DOHH2 (cell line): ENCODE results near the gene CTTNBP2.

ENCODE experiments used
- H3F3A ChIP-seq: fragments of 200-600 bp; sonication (generic), shearing (Covaris generic); 2 replicates; pipeline ENCODE4 v1.6.0; 2016; ENCODE audit warnings: antibody characterized with exemption, mild to moderate bottlenecking; ENCODE audit not compliant: control insufficient read depth, insufficient read depth
- H3K27ac ChIP-seq: fragments of 200-600 bp; sonication (generic); 2 replicates; pipeline ENCODE4 v1.5.1; 2014; ENCODE audit warnings: low read depth, mild to moderate bottlenecking, low read length, moderate library complexity
- H3K27me3 ChIP-seq: fragments of 200-600 bp; sonication (generic); 2 replicates; pipeline ENCODE4 v1.6.1; 2014; ENCODE audit warnings: mild to moderate bottlenecking, low read length, mixed read lengths; ENCODE audit not compliant: control insufficient read depth
- H3K36me3 ChIP-seq: fragments of 200-600 bp; sonication (generic); 2 replicates; pipeline ENCODE4 v1.6.1; 2014; ENCODE audit warnings: mild to moderate bottlenecking, low read length, moderate library complexity, mixed read lengths; ENCODE audit not compliant: control insufficient read depth
- H3K4me1 ChIP-seq: fragments of 200-600 bp; sonication (generic); 2 replicates; pipeline ENCODE4 v1.6.1; 2014; ENCODE audit warnings: mild to moderate bottlenecking, low read length, mixed read lengths; ENCODE audit not compliant: control insufficient read depth
- H3K4me2 ChIP-seq: fragments of 200-600 bp; sonication (generic); 2 replicates; pipeline ENCODE4 v1.6.0; 2014; ENCODE audit warnings: mild to moderate bottlenecking, low read length, moderate library complexity
- H3K4me3 ChIP-seq: fragments of 200-600 bp; sonication (generic); 2 replicates; pipeline ENCODE4 v1.5.1; 2014; ENCODE audit warnings: mild to moderate bottlenecking, low read length, mixed read lengths
- H3K79me2 ChIP-seq: fragments of 200-600 bp; sonication (generic); 2 replicates; pipeline ENCODE4 v1.6.1; 2014; ENCODE audit warnings: mild to moderate bottlenecking, low read length, mixed read lengths; ENCODE audit not compliant: control insufficient read depth
- H3K9me2 ChIP-seq: fragments of 200-600 bp; sonication (generic); replicated peaks from 2 replicates; pipeline ENCODE4 v1.6.1; 2014; ENCODE audit warnings: mild to moderate bottlenecking, low read length, mixed read lengths; ENCODE audit not compliant: control insufficient read depth
- H3K9me3 ChIP-seq: fragments of 200-600 bp; sonication (generic); 2 replicates; pipeline ENCODE4 v1.6.1; 2014; ENCODE audit warnings: antibody characterized with exemption, low read length, mixed read lengths; ENCODE audit not compliant: control insufficient read depth, insufficient read depth
- H4K20me1 ChIP-seq: fragments of 200-600 bp; sonication (generic); 2 replicates; pipeline ENCODE4 v1.6.0; 2014; ENCODE audit warnings: low read depth, mild to moderate bottlenecking, antibody characterized with exemption, low read length, moderate library complexity; ENCODE audit not compliant: control insufficient read depth, insufficient read depth
- EZH2phosphoT487 ChIP-seq: fragments of 200-600 bp; sonication (generic); IDR thresholded peaks from 2 replicates; pipeline ENCODE4 v1.6.1; 2017; ENCODE audit warnings: borderline replicate concordance, mild to moderate bottlenecking, antibody characterized with exemption, low read length, moderate library complexity, mixed read lengths
- TF ChIP-seq, protein P1 (sequence below): fragments of 200-600 bp; sonication (generic); IDR thresholded peaks from one replicate; pipeline ENCODE4 v1.5.1; 2014; ENCODE audit warnings: antibody characterized with exemption, mild to moderate bottlenecking, low read depth, low read length; ENCODE audit not compliant: poor library complexity, severe bottlenecking

CTTNBP2 gene

DNA sequence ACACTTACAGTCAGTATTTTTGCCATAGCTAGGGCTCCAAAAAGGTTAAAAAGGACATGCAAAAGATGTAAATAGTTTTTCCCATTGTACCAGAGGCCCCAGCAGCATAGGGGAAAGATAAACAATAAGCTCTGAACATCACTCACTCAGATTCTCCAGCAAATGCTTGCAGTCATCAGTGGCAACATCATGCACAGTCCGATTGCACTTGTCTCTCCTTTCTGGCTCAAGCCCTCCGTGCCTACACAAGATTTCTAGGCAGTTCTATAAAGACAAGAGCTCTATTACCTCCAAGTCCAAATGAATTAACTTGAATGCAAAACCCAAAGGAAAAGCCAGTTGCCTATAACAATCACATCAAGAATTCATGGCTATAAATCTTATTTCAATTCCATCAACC, 106.3 kb downstream of the CTTNBP2 start:
- Histone ChIP-seq H3K27ac (no peak overlapping the region), H3K4me3 (no peak overlapping the region), H3K4me1 (no peaks in the 10 kb centered on the region), H3K4me2 (no peak overlapping the region), H3K79me2 (no peaks in the 10 kb centered on the region), H3K27me3 (no peaks in the 10 kb centered on the region), H3K9me2 (no peaks in the 10 kb centered on the region), H3F3A (no peaks in the 10 kb centered on the region), H3K9me3 (no peaks in the 10 kb centered on the region), H4K20me1 (no peaks in the 10 kb centered on the region), H3K36me3 (no peaks in the 10 kb centered on the region)
- TF ChIP-seq, protein P1, sequence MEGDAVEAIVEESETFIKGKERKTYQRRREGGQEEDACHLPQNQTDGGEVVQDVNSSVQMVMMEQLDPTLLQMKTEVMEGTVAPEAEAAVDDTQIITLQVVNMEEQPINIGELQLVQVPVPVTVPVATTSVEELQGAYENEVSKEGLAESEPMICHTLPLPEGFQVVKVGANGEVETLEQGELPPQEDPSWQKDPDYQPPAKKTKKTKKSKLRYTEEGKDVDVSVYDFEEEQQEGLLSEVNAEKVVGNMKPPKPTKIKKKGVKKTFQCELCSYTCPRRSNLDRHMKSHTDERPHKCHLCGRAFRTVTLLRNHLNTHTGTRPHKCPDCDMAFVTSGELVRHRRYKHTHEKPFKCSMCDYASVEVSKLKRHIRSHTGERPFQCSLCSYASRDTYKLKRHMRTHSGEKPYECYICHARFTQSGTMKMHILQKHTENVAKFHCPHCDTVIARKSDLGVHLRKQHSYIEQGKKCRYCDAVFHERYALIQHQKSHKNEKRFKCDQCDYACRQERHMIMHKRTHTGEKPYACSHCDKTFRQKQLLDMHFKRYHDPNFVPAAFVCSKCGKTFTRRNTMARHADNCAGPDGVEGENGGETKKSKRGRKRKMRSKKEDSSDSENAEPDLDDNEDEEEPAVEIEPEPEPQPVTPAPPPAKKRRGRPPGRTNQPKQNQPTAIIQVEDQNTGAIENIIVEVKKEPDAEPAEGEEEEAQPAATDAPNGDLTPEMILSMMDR = no peak
- no peak for TF ChIP-seq EZH2phosphoT487

DNA sequence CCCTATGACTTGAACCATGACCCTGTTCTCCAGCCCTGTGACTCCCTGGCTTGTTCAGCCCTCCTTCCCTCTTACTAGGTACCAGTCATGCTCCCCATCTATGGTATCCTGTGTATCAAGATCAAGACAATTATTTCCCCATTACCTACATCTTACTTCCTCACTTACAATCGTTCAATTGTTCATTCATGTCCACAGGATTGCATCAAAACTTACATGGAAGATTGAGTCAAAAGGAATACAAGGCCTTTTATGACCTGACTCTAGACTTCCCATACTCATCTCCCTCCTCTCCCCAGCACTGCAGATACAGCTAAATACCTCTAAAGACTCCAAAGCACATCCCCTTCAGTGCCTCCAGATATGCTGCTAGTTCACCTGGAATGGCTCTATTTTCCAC, 109.2 kb downstream of the CTTNBP2 start:
- Histone ChIP-seq H3K79me2 (no peaks in the 10 kb centered on the region), H3K27me3 (no peaks in the 10 kb centered on the region), H3F3A (no peaks in the 10 kb centered on the region), H3K4me2 (no peak overlapping the region), H3K27ac (no peak overlapping the region), H3K4me1 (no peaks in the 10 kb centered on the region), H3K36me3 (no peaks in the 10 kb centered on the region), H3K9me3 (no peaks in the 10 kb centered on the region), H3K4me3 (no peak overlapping the region), H4K20me1 (no peaks in the 10 kb centered on the region), H3K9me2 (no peaks in the 10 kb centered on the region)
- TF ChIP-seq, protein P1 = no peak
- TF ChIP-seq EZH2phosphoT487 = no peak

DNA sequence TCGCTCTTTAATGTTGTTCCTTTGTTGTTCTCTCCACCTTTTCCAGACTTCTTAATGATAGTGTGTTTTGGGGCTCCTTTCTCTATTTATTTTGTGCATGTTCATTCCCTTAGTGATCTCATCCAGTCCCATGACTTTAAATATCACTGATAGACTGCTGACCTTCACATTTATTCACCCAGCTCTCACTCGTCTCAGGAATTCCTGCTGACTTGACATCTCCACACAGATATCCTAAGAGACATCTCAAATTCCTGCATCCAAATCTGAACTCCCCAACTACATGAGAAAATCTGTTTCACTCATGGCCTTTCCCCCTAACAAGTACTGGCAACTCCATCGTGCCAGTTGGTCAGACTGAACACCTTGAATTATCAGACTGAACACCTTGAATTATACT, 111.2 kb downstream of the CTTNBP2 start:
- H3K4me3 ChIP-seq = no peak overlapping the region
- no peaks in the 10 kb centered on the region for H3F3A ChIP-seq
- H3K36me3 ChIP-seq = no peaks in the 10 kb centered on the region
- H3K4me2 ChIP-seq = no peak overlapping the region
- no peaks in the 10 kb centered on the region for H3K27me3 ChIP-seq
- no peaks in the 10 kb centered on the region for H3K79me2 ChIP-seq
- no peaks in the 10 kb centered on the region for H3K9me2 ChIP-seq
- no peaks in the 10 kb centered on the region for H3K4me1 ChIP-seq
- no peaks in the 10 kb centered on the region for H4K20me1 ChIP-seq
- TF ChIP-seq, protein P1 = no peak
- TF ChIP-seq EZH2phosphoT487 = no peak
- no peak overlapping the region for H3K27ac ChIP-seq
- no peaks in the 10 kb centered on the region for H3K9me3 ChIP-seq
